Measurements from ENCODE around the gene EFHC2. TPM values are rescaled to one million over a fixed set of nuclear protein-coding genes. Genes with fewer than 3 reads are reported as not detected.

EFHC2 gene
- polyA plus RNA-seq, 1 donor (not counting 4 experiments of a cell fraction or from before 2014, with no cell fraction given): 0.98 TPM

DNA sequence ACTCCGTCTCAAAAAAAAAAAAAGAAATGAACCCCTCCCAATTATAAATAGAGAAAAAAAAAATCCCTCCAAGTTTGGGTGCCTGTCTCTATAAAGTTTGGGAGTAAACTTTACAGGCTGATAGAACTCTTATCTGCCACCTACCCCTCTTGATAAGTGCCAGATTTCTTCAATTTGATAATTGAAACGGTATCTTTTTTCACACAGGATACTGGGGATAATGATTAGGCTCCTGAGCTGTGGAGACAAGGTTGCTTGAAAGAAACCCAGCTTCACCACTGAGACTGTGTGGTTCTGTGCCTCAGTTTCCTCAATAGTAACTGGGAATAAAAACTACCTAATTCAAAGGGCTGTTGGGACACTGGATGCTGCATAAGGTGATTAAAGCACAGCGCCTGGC lies 606 bp downstream of the EFHC2 start:
- Histone ChIP-seq H3K79me2 (ENCODE audit: control insufficient read depth, insufficient read depth, low read length) (no peaks in the 10 kb centered on the region), H4K20me1 (ENCODE audit: control insufficient read depth, extremely low read depth, insufficient read depth, low read length) (no peaks in the 10 kb centered on the region), H3K4me2 (ENCODE audit: control insufficient read depth, extremely low read depth, insufficient read depth, low read depth, low read length) (peak overlapping the region; percentile 66), H3K36me3 (ENCODE audit: control insufficient read depth in 2 of 2, extremely low read depth in 1 of 2, insufficient read depth in 2 of 2, low read length in 2 of 2) (no peaks in the 10 kb centered on the region), H3K4me3 (ENCODE audit: control insufficient read depth in 2 of 3, extremely low read depth in 1 of 3, insufficient read depth in 2 of 3, low read depth in 1 of 3, low read length in 3 of 3) (peak overlapping the region in 2 of 3 experiments; percentile 32 to 51), H3K9me3 (ENCODE audit: control insufficient read depth, low read depth, low read length) (no peaks in the 10 kb centered on the region), H3K4me1 (ENCODE audit: control insufficient read depth, extremely low read depth, insufficient read depth, low read length) (no peaks in the 10 kb centered on the region), H3K9me1 (ENCODE audit: control insufficient read depth, extremely low read depth, insufficient read depth, low read length) (no peaks in the 10 kb centered on the region), H3K27me3 (ENCODE audit: control insufficient read depth, extremely low read depth, insufficient read depth, low read length) (no peaks in the 10 kb centered on the region), H2AFZ (ENCODE audit: control insufficient read depth, low read length) (no peak overlapping the region), H3K27ac (ENCODE audit: control insufficient read depth, insufficient read depth, low read length) (peak overlapping the region; percentile 36), H3K9ac (ENCODE audit: control insufficient read depth, extremely low read depth, insufficient read depth, low read length) (peak overlapping the region; percentile 71)
- TF ChIP-seq EZH2 (IDR thresholded peaks at IDR 0.05; ENCODE audit: low read length): no peak
- FAIRE-seq (no peak), DNase-seq (ENCODE audit: low read depth, low spot score) (no peak)
- dilution Hi-C loops (cut with MboI; ENCODE audit: extremely low pct_ligation_motif_present, low sequenced_read_pairs): no loop called here

DNA sequence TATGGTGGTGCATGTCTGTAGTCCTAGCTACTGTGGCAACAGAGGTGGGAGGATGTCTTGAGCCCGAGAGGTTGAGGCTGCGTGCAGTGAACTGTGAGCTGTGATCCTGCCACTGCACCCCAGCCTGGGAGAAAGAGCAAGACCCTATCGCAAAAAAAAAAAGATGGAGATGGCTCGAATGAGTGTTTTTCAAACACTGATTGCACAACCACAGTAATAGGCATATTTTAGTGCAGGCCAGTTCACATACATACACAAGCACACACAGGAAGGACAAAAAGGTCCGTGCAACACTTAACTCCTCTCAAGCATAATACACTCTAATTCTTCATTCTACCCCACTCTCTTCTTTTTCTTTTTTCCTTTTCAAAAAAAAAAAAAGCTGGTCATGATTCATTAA lies 5.1 kb downstream of the EFHC2 start:
- H4K20me1 ChIP-seq (ENCODE audit: control insufficient read depth, extremely low read depth, insufficient read depth, low read length): no peaks in the 10 kb centered on the region
- no peaks in the 10 kb centered on the region for H3K9me3 ChIP-seq (ENCODE audit: control insufficient read depth, low read depth, low read length)
- H3K36me3 ChIP-seq (ENCODE audit: control insufficient read depth in 2 of 2, extremely low read depth in 1 of 2, insufficient read depth in 2 of 2, low read length in 2 of 2): no peaks in the 10 kb centered on the region
- no peaks in the 10 kb centered on the region for H3K27me3 ChIP-seq (ENCODE audit: control insufficient read depth, extremely low read depth, insufficient read depth, low read length)
- no peak overlapping the region for H3K4me2 ChIP-seq (ENCODE audit: control insufficient read depth, extremely low read depth, insufficient read depth, low read depth, low read length)
- H3K4me1 ChIP-seq (ENCODE audit: control insufficient read depth, extremely low read depth, insufficient read depth, low read length): no peaks in the 10 kb centered on the region
- dilution Hi-C loops (cut with MboI; ENCODE audit: extremely low pct_ligation_motif_present, low sequenced_read_pairs): no loop called here
- no peak overlapping the region for H3K27ac ChIP-seq (ENCODE audit: control insufficient read depth, insufficient read depth, low read length)
- no peak overlapping the region for H3K9ac ChIP-seq (ENCODE audit: control insufficient read depth, extremely low read depth, insufficient read depth, low read length)
- H3K9me1 ChIP-seq (ENCODE audit: control insufficient read depth, extremely low read depth, insufficient read depth, low read length): no peaks in the 10 kb centered on the region
- H2AFZ ChIP-seq (ENCODE audit: control insufficient read depth, low read length): no peak overlapping the region
- DNase-seq (ENCODE audit: low read depth, low spot score) (no peak), FAIRE-seq (no peak)
- TF ChIP-seq, protein P1, sequence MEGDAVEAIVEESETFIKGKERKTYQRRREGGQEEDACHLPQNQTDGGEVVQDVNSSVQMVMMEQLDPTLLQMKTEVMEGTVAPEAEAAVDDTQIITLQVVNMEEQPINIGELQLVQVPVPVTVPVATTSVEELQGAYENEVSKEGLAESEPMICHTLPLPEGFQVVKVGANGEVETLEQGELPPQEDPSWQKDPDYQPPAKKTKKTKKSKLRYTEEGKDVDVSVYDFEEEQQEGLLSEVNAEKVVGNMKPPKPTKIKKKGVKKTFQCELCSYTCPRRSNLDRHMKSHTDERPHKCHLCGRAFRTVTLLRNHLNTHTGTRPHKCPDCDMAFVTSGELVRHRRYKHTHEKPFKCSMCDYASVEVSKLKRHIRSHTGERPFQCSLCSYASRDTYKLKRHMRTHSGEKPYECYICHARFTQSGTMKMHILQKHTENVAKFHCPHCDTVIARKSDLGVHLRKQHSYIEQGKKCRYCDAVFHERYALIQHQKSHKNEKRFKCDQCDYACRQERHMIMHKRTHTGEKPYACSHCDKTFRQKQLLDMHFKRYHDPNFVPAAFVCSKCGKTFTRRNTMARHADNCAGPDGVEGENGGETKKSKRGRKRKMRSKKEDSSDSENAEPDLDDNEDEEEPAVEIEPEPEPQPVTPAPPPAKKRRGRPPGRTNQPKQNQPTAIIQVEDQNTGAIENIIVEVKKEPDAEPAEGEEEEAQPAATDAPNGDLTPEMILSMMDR (optimal IDR thresholded peaks at IDR 0.05 in 1 of 3, IDR thresholded peaks at IDR 0.05 in 1 of 3, conservative IDR thresholded peaks at IDR 0.05 in 1 of 3; ENCODE audit: extremely low read depth in 1 of 3, insufficient read depth in 2 of 3, low read length in 3 of 3): no peak
- TF ChIP-seq EZH2 (IDR thresholded peaks at IDR 0.05; ENCODE audit: low read length): no peak
- H3K79me2 ChIP-seq (ENCODE audit: control insufficient read depth, insufficient read depth, low read length): no peaks in the 10 kb centered on the region
- no peak overlapping the region for H3K4me3 ChIP-seq (ENCODE audit: control insufficient read depth in 2 of 3, extremely low read depth in 1 of 3, insufficient read depth in 2 of 3, low read depth in 1 of 3, low read length in 3 of 3)

DNA sequence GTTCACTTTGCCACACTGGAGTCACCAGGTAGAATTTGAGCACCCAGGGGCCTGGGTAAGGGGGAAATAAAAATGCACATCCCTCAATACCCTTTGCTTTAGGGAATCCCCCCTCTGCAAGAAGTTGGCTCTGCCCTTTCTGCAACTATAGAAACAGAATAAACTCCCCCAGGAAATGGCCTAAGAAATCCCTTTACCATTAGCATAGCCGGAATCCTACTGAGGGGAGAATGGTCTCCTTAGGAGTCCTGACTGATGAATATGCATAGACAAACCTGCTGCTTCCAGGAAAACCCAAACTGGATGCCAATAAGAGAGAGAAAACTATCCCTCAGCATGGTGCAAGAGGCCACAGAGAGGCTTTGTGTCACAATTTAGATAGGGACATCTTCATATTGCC lies 11.0 kb downstream of the EFHC2 start:
- no peaks in the 10 kb centered on the region for H3K9me1 ChIP-seq (ENCODE audit: control insufficient read depth, extremely low read depth, insufficient read depth, low read length)
- H2AFZ ChIP-seq (ENCODE audit: control insufficient read depth, low read length): no peak overlapping the region
- H3K27me3 ChIP-seq (ENCODE audit: control insufficient read depth, extremely low read depth, insufficient read depth, low read length): no peaks in the 10 kb centered on the region
- H3K4me1 ChIP-seq (ENCODE audit: control insufficient read depth, extremely low read depth, insufficient read depth, low read length): no peaks in the 10 kb centered on the region
- H3K27ac ChIP-seq (ENCODE audit: control insufficient read depth, insufficient read depth, low read length): no peak overlapping the region
- DNase-seq (ENCODE audit: low read depth, low spot score): no peak
- H3K79me2 ChIP-seq (ENCODE audit: control insufficient read depth, insufficient read depth, low read length): no peaks in the 10 kb centered on the region
- no peak overlapping the region for H3K9ac ChIP-seq (ENCODE audit: control insufficient read depth, extremely low read depth, insufficient read depth, low read length)
- dilution Hi-C loops (cut with MboI; ENCODE audit: extremely low pct_ligation_motif_present, low sequenced_read_pairs): no loop called here
- no peak overlapping the region for H3K4me3 ChIP-seq (ENCODE audit: control insufficient read depth in 2 of 3, extremely low read depth in 1 of 3, insufficient read depth in 2 of 3, low read depth in 1 of 3, low read length in 3 of 3)
- no peak for FAIRE-seq
- H3K4me2 ChIP-seq (ENCODE audit: control insufficient read depth, extremely low read depth, insufficient read depth, low read depth, low read length): no peak overlapping the region
- no peak for TF ChIP-seq EZH2 (IDR thresholded peaks at IDR 0.05; ENCODE audit: low read length)
- TF ChIP-seq, protein P1 (optimal IDR thresholded peaks at IDR 0.05 in 1 of 3, IDR thresholded peaks at IDR 0.05 in 1 of 3, conservative IDR thresholded peaks at IDR 0.05 in 1 of 3; ENCODE audit: extremely low read depth in 1 of 3, insufficient read depth in 2 of 3, low read length in 3 of 3): no peak
- H4K20me1 ChIP-seq (ENCODE audit: control insufficient read depth, extremely low read depth, insufficient read depth, low read length): no peaks in the 10 kb centered on the region
- H3K36me3 ChIP-seq (ENCODE audit: control insufficient read depth in 2 of 2, extremely low read depth in 1 of 2, insufficient read depth in 2 of 2, low read length in 2 of 2): no peaks in the 10 kb centered on the region
- no peaks in the 10 kb centered on the region for H3K9me3 ChIP-seq (ENCODE audit: control insufficient read depth, low read depth, low read length)
